Measurements from ENCODE around the gene PRR15. TPM values are rescaled to one million over a fixed set of nuclear protein-coding genes. Genes with fewer than 3 reads are reported as not detected.

The PRR15 gene
- total and polyA plus RNA-seq, 2 of the 13 experiments (the other 11 are each of a cell fraction or from before 2014, with no cell fraction given): 2.3 to 7.8 TPM

DNA sequence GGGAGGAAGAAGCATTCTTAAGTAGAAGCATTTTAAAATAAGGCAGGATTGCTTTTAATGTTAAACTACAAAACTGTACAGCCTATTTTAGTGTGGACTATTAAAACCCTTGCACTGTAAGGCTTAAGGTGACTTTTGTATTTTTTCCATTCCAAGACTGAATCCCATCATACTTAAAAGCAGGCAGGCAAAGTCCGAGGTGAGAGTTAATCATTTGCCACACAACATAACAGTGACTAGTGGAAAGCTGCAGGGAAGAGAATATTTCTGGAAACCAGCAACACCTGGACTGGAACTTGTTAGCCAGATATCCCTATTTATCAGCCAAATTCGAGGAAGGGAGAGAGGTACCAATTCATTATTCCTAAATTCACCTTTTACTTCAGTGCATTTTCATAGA lies 3.5 kb downstream of the PRR15 start (continued):
- TF ChIP-seq, protein P1, sequence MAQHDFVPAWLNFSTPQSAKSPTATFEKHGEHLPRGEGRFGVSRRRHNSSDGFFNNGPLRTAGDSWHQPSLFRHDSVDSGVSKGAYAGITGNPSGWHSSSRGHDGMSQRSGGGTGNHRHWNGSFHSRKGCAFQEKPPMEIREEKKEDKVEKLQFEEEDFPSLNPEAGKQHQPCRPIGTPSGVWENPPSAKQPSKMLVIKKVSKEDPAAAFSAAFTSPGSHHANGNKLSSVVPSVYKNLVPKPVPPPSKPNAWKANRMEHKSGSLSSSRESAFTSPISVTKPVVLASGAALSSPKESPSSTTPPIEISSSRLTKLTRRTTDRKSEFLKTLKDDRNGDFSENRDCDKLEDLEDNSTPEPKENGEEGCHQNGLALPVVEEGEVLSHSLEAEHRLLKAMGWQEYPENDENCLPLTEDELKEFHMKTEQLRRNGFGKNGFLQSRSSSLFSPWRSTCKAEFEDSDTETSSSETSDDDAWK (CRISPR knock-in tag; IDR thresholded peaks at IDR 0.05): no peak
- TF ChIP-seq, protein P2, sequence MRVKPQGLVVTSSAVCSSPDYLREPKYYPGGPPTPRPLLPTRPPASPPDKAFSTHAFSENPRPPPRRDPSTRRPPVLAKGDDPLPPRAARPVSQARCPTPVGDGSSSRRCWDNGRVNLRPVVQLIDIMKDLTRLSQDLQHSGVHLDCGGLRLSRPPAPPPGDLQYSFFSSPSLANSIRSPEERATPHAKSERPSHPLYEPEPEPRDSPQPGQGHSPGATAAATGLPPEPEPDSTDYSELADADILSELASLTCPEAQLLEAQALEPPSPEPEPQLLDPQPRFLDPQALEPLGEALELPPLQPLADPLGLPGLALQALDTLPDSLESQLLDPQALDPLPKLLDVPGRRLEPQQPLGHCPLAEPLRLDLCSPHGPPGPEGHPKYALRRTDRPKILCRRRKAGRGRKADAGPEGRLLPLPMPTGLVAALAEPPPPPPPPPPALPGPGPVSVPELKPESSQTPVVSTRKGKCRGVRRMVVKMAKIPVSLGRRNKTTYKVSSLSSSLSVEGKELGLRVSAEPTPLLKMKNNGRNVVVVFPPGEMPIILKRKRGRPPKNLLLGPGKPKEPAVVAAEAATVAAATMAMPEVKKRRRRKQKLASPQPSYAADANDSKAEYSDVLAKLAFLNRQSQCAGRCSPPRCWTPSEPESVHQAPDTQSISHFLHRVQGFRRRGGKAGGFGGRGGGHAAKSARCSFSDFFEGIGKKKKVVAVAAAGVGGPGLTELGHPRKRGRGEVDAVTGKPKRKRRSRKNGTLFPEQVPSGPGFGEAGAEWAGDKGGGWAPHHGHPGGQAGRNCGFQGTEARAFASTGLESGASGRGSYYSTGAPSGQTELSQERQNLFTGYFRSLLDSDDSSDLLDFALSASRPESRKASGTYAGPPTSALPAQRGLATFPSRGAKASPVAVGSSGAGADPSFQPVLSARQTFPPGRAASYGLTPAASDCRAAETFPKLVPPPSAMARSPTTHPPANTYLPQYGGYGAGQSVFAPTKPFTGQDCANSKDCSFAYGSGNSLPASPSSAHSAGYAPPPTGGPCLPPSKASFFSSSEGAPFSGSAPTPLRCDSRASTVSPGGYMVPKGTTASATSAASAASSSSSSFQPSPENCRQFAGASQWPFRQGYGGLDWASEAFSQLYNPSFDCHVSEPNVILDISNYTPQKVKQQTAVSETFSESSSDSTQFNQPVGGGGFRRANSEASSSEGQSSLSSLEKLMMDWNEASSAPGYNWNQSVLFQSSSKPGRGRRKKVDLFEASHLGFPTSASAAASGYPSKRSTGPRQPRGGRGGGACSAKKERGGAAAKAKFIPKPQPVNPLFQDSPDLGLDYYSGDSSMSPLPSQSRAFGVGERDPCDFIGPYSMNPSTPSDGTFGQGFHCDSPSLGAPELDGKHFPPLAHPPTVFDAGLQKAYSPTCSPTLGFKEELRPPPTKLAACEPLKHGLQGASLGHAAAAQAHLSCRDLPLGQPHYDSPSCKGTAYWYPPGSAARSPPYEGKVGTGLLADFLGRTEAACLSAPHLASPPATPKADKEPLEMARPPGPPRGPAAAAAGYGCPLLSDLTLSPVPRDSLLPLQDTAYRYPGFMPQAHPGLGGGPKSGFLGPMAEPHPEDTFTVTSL (CRISPR knock-in tag; IDR thresholded peaks at IDR 0.05; ENCODE audit: borderline replicate concordance): no peak
- TF ChIP-seq, protein P3, sequence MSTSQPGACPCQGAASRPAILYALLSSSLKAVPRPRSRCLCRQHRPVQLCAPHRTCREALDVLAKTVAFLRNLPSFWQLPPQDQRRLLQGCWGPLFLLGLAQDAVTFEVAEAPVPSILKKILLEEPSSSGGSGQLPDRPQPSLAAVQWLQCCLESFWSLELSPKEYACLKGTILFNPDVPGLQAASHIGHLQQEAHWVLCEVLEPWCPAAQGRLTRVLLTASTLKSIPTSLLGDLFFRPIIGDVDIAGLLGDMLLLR (CRISPR knock-in tag; IDR thresholded peaks at IDR 0.05): no peak
- no peak for TF ChIP-seq SOX13 (IDR thresholded peaks at IDR 0.05)
- TF ChIP-seq SOX13 (CRISPR knock-in tag; conservative IDR thresholded peaks at IDR 0.05 in 1 of 2, IDR thresholded peaks at IDR 0.05 in 1 of 2): peak in 1 of 2 experiments; percentile 41; a peak in 1 of 4 replicates
- TF ChIP-seq ZSCAN31 (CRISPR knock-in tag; IDR thresholded peaks at IDR 0.05; ENCODE audit: low read depth): no peak
- TF ChIP-seq ZNF782 (CRISPR knock-in tag; IDR thresholded peaks at IDR 0.05; ENCODE audit: borderline replicate concordance): no peak
- no peak for TF ChIP-seq ZNF773 (CRISPR knock-in tag; IDR thresholded peaks at IDR 0.05; ENCODE audit: borderline replicate concordance)
- TF ChIP-seq NFATC3 (CRISPR knock-in tag; IDR thresholded peaks at IDR 0.05): no peak
- no peak for TF ChIP-seq ZNF790 (CRISPR knock-in tag; IDR thresholded peaks at IDR 0.05; ENCODE audit: borderline replicate concordance)
- no peak for TF ChIP-seq KLF9 (CRISPR knock-in tag; IDR thresholded peaks at IDR 0.05; ENCODE audit: low read depth)
- TF ChIP-seq, protein P4, sequence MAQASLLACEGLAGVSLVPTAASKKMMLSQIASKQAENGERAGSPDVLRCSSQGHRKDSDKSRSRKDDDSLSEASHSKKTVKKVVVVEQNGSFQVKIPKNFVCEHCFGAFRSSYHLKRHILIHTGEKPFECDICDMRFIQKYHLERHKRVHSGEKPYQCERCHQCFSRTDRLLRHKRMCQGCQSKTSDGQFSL (CRISPR knock-in tag; IDR thresholded peaks at IDR 0.05): no peak
- TF ChIP-seq, protein P5, sequence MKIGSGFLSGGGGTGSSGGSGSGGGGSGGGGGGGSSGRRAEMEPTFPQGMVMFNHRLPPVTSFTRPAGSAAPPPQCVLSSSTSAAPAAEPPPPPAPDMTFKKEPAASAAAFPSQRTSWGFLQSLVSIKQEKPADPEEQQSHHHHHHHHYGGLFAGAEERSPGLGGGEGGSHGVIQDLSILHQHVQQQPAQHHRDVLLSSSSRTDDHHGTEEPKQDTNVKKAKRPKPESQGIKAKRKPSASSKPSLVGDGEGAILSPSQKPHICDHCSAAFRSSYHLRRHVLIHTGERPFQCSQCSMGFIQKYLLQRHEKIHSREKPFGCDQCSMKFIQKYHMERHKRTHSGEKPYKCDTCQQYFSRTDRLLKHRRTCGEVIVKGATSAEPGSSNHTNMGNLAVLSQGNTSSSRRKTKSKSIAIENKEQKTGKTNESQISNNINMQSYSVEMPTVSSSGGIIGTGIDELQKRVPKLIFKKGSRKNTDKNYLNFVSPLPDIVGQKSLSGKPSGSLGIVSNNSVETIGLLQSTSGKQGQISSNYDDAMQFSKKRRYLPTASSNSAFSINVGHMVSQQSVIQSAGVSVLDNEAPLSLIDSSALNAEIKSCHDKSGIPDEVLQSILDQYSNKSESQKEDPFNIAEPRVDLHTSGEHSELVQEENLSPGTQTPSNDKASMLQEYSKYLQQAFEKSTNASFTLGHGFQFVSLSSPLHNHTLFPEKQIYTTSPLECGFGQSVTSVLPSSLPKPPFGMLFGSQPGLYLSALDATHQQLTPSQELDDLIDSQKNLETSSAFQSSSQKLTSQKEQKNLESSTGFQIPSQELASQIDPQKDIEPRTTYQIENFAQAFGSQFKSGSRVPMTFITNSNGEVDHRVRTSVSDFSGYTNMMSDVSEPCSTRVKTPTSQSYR (CRISPR knock-in tag; IDR thresholded peaks at IDR 0.05; ENCODE audit: borderline replicate concordance): no peak
- no peak for TF ChIP-seq CBX5 (CRISPR knock-in tag; IDR thresholded peaks at IDR 0.05; ENCODE audit: borderline replicate concordance)
- no peak for TF ChIP-seq TBX2 (CRISPR knock-in tag; IDR thresholded peaks at IDR 0.05; ENCODE audit: borderline replicate concordance)
- TF ChIP-seq, protein P6, sequence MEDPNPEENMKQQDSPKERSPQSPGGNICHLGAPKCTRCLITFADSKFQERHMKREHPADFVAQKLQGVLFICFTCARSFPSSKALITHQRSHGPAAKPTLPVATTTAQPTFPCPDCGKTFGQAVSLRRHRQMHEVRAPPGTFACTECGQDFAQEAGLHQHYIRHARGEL (CRISPR knock-in tag; IDR thresholded peaks at IDR 0.05): no peak
- no peak for TF ChIP-seq YEATS4 (CRISPR knock-in tag; IDR thresholded peaks at IDR 0.05; ENCODE audit: borderline replicate concordance)
- TF ChIP-seq ZMYM2 (CRISPR knock-in tag; IDR thresholded peaks at IDR 0.05): no peak
- TF ChIP-seq GFI1 (CRISPR knock-in tag; IDR thresholded peaks at IDR 0.05; ENCODE audit: borderline replicate concordance): no peak
